ENCODE results near the gene SCGB1C1. TPM values are rescaled to one million over a fixed set of nuclear protein-coding genes. Genes with fewer than 3 reads are reported as not detected.

The SCGB1C1 gene
- total and polyA plus RNA-seq, 2 of the 8 experiments (the other 6 are each of a cell fraction or from before 2014, with no cell fraction given) = not detected

DNA sequence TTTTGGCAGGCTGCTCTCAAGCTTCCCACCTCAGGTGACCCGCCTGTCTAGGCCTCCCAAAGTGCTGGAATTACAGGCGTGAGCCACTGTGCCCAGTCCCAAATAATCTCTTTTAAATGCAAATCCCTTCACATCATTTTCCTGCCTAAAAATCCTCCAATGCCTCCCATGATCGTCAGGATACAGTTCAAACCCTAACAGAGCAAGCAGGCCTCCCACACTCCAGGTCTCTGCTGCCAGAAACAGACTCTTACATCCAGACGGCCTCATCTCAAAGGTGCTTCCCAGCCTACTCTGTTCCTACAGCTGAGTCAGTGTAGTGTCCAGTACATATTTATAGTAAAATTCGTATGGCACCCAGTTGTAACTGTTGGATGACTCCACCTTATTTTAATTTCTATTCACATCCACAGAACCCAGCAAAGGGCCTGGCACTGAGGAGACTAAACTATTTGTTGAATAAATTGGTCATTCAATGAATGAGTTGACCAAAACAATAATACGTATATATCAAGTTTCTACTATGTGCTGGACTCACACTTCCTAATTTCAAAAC lies 35.0 kb downstream of the SCGB1C1 start:
- H2BK15ac ChIP-seq (ENCODE audit: low read length) = no peak overlapping the region
- no peaks in the 10 kb centered on the region for H4K20me1 ChIP-seq (replicated peaks in 1 of 2; ENCODE audit: control insufficient read depth in 1 of 2, insufficient read depth in 2 of 2, low read length in 2 of 2)
- H3K27ac ChIP-seq (ENCODE audit: low read depth, low read length) = no peak overlapping the region
- H3K18ac ChIP-seq (ENCODE audit: extremely low read depth, low read length) = no peak overlapping the region
- no peak overlapping the region for H3K4ac ChIP-seq (replicated peaks; ENCODE audit: insufficient read length, low read depth, low read length)
- H3K27me3 ChIP-seq (replicated peaks in 1 of 4; ENCODE audit: control insufficient read depth in 3 of 4, extremely low read depth in 1 of 4, insufficient read depth in 3 of 4, low read length in 3 of 4) = no peaks in the 10 kb centered on the region
- no peaks in the 10 kb centered on the region; a peak in 3 of 8 replicates for H3K36me3 ChIP-seq (ENCODE audit: control insufficient read depth in 2 of 4, insufficient read depth in 4 of 4, low read length in 3 of 4)
- no peak overlapping the region for H3K14ac ChIP-seq (ENCODE audit: insufficient read length)
- no peaks in the 10 kb centered on the region for H3K4me1 ChIP-seq (replicated peaks in 1 of 4; ENCODE audit: control insufficient read depth in 3 of 4, insufficient read depth in 4 of 4, low read length in 3 of 4)
- TF ChIP-seq RAD21 (IDR thresholded peaks at IDR 0.05 in 1 of 2, conservative IDR thresholded peaks at IDR 0.05 in 1 of 2; ENCODE audit: low read depth in 2 of 2, low read length in 2 of 2) (no peak), RNF2 (IDR thresholded peaks at IDR 0.05; ENCODE audit: borderline replicate concordance, low read depth, low read length, missing control alignments, poor library complexity, severe bottlenecking) (no peak), GTF2F1 (IDR thresholded peaks at IDR 0.05; ENCODE audit: borderline replicate concordance, low read depth, low read length) (no peak), MAFK (IDR thresholded peaks at IDR 0.05; ENCODE audit: low read depth, low read length) (no peak)
- no peak overlapping the region for H4K8ac ChIP-seq (ENCODE audit: extremely low read depth, insufficient read depth, low read length)
- no peak overlapping the region for H4K91ac ChIP-seq (replicated peaks; ENCODE audit: insufficient read length, low read length)
- WGBS, 2 experiments (ENCODE audit: extremely low coverage in 1 of 2, insufficient coverage in 1 of 2, insufficient read length in 1 of 2, insufficient replicate concordance in 2 of 2, low coverage in 1 of 2, low lambda C conversion rate in 2 of 2, missing lambda C conversion rate in 1 of 2) = 85% methylated on average over 6 of the region's 6 CpGs; no CpG with 5 or more reads in 1 of the 2 experiments
- no peaks in the 10 kb centered on the region for H3K23me2 ChIP-seq (ENCODE audit: low read depth, low read length)
- H2BK5ac ChIP-seq (ENCODE audit: low read depth, low read length) = no peak overlapping the region
- no peak overlapping the region for H2AK5ac ChIP-seq (ENCODE audit: low read depth, low read length)
- H3K9ac ChIP-seq (replicated peaks in 1 of 4; ENCODE audit: extremely low read depth in 1 of 4, low read depth in 3 of 4, low read length in 3 of 4) = no peak overlapping the region
- no peak overlapping the region for H2BK20ac ChIP-seq (ENCODE audit: low read length)
- no peak overlapping the region for H2AFZ ChIP-seq (ENCODE audit: low read length)
- peaks cover 0 to 7% of the 10 kb centered on the region in 2 experiments; a peak in 1 of 4 replicates for H3K79me2 ChIP-seq (ENCODE audit: control insufficient read depth in 1 of 2, insufficient read depth in 2 of 2, low read length in 2 of 2)
- ChIA-PET POLR2A (ENCODE audit: partially characterized antibody) (interaction anchor here (1.0 to 9.7 kb wide), 2 partner anchors 12 to 54 kb away, joined by 3 to 99 read pairs; no protein-coding TSS in a partner anchor), CTCF (ENCODE audit: partially characterized antibody) (interaction anchor here (0.8 to 2.2 kb wide), 6 partner anchors 11 to 136 kb away, joined by 3 to 11 read pairs (median 3); no protein-coding TSS in a partner anchor)
- no peaks in the 10 kb centered on the region for H3K9me3 ChIP-seq (ENCODE audit: insufficient read depth in 2 of 2, low read depth in 1 of 2, low read length in 1 of 2)
- H3K4me3 ChIP-seq (ENCODE audit: extremely low read depth in 1 of 4, insufficient read depth in 2 of 4, low read depth in 3 of 4, low read length in 4 of 4) = no peak overlapping the region
- DNase-seq (ENCODE audit: low read depth in 1 of 2, low spot score in 2 of 2) (no peak), FAIRE-seq (no peak)
- H3K79me1 ChIP-seq (ENCODE audit: low read depth, low read length) = no peaks in the 10 kb centered on the region; the same call in 1 of the 2 replicates
- no peak overlapping the region for H3K56ac ChIP-seq (replicated peaks; ENCODE audit: insufficient read length, low read depth, low read length)
- H3K23ac ChIP-seq (ENCODE audit: insufficient read length) = no peak overlapping the region
- H2BK12ac ChIP-seq (ENCODE audit: low read depth, low read length) = no peak overlapping the region
- H2BK120ac ChIP-seq (replicated peaks; ENCODE audit: low read depth, low read length) = no peak overlapping the region
- no peak overlapping the region for H4K5ac ChIP-seq (ENCODE audit: insufficient read length, low read depth, low read length)
- H3K4me2 ChIP-seq (ENCODE audit: insufficient read depth in 1 of 2, low read depth in 2 of 2, low read length in 2 of 2) = no peak overlapping the region

Data from H1 (cell line).